ENCODE results near the gene KAT2B.
A peak's percentile ranks its signal among the peaks of the same experiment; 100 is the strongest.

Gene KAT2B

DNA sequence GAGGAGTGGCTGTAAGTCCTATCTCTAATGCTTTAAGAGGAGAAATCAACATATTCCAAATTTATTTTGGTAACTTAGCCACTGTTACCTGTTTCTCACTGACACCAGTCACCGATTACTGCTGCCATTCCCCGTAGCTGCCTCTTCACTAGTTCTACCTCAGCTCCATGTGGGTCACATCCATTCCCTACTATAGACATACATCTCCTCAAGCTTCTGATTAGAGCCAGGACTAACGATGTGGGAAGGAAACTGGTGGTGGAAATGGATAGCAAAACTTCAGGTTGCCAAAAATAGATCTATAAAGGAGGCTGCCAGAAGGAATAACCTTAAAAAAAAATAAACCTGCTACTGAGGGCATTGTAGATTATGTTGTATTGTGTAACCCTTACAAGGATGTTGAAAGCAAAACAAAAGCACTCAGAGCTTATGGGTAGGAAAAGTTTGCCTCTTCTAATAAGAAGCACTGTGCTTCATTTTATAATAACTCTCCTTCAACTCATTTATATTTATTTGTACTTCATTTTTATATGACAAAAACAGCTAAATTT is 56.0 kb downstream of the KAT2B start:
- DNase-seq (ENCODE audit: low read depth): no peak

GRCh38 chr3:20097015-20097414 is 56.8 kb downstream of the KAT2B start:
- DNase-seq (ENCODE audit: low read depth): no peak

- no peak for DNase-seq (ENCODE audit: low read depth)
Measured at GRCh38 chr3:20099060-20099459, 58.8 kb downstream of the KAT2B start.

- no peak for DNase-seq (ENCODE audit: low read depth)
Measured at GRCh38 chr3:20100151-20100550, 59.9 kb downstream of the KAT2B start.

DNA sequence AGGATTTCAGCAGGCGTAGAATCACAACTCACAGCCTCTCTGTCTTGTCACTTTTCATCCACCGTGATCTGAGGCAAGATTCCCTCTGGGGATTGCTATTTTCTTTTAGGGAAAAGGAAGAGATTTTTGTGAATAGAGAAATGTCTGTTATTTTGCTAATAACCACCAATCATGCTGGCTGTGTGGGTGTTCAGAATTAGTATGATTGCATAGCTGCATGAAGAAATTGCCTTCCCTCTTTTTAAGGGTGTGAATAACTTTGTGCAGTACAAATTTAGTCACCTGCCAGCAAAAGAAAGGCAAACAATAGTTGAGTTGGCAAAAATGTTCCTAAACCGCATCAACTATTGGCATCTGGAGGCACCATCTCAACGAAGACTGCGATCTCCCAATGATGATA is 60.8 kb downstream of the KAT2B start:
- no peak for DNase-seq (ENCODE audit: low read depth)

DNA sequence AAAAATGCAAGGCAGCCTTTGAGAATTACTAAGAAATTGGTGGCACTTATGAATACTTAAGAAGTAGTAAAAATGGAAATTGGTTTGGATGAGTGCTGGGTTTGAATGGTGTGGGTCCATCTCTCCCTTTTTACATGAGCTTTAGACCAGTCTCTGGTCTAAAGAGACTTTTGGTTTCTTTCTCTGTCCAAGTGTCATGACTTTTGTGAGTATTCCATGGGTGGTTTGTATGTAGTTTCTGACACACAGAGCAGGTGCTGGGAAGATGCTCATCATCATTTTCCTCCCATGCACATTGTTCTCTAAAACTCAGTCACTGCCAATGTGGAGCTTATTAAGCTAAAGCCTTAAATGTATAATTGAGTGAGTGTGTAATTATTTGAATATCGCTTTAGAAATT is 63.5 kb downstream of the KAT2B start:
- DNase-seq (ENCODE audit: low read depth): no peak

DNA sequence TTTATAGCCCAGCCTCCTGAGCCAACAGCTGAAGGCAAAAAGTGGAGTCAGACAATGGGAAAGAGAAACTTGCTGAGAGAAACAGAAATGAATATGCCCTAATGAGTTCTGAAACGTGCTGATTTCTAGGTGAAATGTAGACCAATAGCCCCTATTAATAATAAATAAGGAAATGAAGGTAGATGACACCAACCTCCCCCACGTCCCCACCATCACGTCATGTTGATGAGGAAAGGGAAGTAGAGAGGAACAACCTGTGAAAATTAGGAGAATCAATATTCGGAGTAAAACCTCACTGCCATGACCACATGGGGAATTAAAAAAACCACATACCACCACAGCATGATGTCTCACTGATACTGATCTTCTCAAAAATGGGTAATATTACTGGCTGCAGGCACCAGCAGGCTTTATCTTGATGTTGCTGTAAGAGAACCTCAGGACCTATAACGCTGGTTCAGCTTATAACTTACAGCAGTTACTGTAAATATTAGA is 64.0 kb downstream of the KAT2B start:
- peak; percentile 30 for DNase-seq (ENCODE audit: low read depth)

DNA sequence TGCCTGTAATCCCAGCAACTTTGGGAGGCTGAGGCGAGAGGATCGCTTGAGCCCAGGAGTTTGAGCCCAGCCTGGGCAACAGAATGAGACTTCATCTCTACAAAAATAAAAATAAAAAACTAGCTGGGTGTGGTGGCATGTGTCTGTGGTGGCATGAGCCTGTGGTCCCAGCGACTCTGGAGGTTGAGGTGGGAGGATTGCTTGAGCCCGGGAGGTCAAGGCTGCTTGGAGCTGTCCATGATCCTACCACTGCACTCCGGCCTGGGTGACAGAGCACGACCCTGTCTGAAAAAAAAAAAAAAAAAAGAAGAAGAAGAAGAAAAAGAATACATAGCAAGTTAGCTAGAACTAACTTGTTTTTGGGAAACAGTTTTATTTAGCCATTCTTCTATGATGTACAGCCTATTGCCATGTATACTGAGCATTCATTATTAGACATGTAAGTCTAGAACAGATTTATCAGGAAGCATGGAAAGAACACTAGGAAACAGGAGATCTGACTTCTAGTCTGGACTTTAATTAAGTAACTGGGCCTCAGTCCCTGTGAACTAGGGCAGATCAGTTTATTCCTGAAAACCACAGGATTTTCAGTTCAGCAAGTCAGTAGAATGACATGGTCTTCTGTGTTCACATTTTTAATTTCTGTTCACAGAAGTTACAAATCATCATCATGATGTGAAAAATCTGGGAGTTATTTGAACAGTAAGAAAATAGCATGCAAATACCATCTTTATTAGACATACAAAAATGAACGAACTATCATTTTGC is 65.5 kb downstream of the KAT2B start:
- DNase-seq (ENCODE audit: low read depth): no peak

- no peak for DNase-seq (ENCODE audit: low read depth)
Measured at GRCh38 chr3:20107722-20108121, 67.5 kb downstream of the KAT2B start.

GRCh38 chr3:20108869-20109268 is 68.6 kb downstream of the KAT2B start:
- no peak for DNase-seq (ENCODE audit: low read depth)

- DNase-seq (ENCODE audit: low read depth): no peak
Measured at GRCh38 chr3:20110826-20111225, 70.6 kb downstream of the KAT2B start.

DNA sequence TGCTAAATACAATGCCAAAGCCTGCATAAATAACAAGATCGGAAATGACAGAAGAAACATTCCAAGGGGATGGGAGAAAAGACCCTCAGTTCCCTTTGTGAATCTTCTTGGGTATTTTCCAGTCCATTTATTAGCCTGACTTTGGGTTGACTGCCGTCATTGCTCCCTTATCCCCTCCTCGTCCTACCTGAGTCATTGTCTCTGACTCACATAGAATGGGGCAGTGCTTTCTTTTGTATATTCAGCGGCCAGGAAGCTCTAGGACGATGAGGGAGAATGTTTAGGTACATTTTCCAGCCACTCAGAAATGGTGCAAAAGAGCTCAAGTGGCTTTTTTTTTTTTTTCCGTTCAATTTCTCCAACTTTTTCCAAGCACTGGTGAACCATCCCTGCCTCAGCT is 71.6 kb downstream of the KAT2B start:
- DNase-seq (ENCODE audit: low read depth): no peak

DNA sequence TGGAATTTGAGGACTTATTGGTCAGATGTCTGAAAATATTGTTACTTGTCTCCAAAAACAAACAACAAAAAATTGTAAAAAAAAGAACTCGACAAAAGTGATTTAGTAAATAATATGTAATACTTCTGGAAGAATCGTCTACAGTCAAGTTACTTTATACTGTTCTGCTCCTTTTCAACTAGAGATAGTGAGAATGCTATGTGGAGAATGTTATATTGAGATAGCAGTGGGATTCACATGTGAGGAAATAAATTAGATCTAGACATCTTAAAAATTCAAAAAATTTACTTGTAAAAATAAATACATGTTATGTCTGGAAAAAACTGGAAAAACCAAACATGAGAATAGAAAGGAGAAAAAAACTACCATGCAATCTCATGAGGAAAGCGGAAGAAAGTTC is 80.8 kb downstream of the KAT2B start:
- no peak for DNase-seq (ENCODE audit: low read depth)

GRCh38 chr3:20123131-20123652 is 82.9 kb downstream of the KAT2B start:
- DNase-seq (ENCODE audit: low read depth): no peak

- DNase-seq (ENCODE audit: low read depth): no peak
Measured at GRCh38 chr3:20125289-20125688, 85.0 kb downstream of the KAT2B start.

DNA sequence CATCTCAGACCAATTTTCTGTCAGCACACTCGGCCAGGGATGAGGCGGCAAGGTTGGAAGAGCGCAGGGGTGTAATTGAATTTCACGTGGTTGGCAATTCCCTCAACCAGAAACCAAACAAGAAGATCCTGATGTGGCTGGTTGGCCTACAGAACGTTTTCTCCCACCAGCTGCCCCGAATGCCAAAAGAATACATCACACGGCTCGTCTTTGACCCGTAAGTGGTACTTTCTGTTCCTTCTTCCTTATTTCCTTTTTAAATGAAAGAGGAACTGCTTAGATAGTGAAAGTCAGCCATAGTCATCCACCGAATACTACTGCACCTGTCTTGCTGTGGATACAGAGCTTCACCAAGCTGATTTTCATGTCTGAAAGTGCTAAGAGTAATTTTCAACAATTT is 85.7 kb downstream of the KAT2B start:
- no peak for DNase-seq (ENCODE audit: low read depth)

DNA sequence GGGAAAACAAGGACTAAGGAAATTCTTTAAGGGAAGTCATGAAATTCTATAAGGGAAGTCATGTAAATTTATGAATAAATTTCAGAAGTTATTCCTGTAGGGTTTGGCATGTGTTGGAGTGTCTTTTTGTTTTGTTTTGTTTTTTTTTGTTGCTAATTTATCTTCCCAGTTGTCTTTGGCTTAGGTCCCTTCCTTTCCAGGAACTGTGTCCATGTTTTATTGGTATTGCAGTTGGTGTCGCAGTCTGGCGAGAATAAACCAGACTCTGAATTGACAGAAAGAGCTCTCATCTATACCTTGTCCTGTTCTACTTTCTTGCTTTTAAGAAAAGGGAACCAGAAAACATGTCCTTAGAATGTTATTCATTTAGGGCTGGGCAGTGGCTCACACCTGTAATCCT is 88.1 kb downstream of the KAT2B start:
- DNase-seq (ENCODE audit: low read depth): no peak

DNA sequence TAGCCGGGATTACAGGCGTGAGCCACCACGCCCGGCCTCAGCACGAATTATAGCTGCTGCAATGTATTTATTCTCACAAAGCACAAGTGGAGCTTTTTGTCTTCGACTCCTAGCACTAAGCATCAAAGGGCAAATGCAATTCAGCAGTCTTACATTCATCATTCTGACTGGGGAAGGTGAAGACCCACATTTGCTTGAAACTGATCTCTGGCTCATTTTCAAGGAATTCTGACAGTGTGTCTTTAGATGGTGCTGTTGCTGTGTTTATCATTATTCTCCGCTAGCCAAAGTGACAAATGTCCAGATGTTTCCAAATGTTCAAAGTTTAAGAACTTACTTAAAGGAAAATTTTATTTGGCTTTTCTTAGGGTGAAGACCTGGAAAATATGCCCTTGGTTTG is 89.9 kb downstream of the KAT2B start:
- DNase-seq (ENCODE audit: low read depth): no peak

DNA sequence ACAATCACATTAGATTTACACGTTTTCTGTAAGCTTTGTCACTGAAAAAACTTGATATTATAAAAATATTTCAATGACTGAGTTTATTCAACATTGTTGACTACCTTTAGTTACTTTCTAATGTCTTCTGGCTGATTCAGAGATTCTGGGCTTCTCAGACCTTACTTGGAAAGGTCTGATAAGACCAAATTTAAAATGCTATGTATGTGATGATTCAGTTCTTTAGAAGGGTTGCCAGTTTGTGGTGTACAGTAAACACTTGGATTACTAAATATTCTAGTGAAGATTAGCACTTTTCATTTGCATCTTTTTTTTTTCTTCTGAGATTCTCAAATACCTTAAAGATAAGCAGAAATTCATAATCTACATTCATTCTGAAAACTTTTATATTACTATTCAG is 96.0 kb downstream of the KAT2B start:
- DNase-seq (ENCODE audit: low read depth): no peak

DNA sequence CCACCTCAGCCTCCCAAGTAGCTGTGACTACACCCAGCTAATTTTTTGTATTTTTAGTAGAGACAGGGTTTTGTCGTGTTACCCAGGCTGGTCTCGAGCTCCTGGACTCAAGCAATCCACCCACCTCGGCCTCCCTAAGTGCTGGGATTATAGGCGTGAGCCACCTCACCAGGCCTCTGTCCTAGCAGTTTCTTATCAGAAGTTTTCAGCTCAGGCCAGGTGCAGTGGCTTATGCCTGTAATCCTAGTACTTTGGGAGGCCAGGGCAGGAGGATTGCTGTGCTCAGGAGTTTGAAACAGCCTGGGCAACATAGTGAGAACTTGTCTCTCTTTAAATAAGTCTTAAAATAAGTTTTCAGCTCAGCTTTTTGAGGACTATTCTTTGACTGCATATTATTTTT is 97.4 kb downstream of the KAT2B start:
- DNase-seq (ENCODE audit: low read depth): no peak

GRCh38 chr3:20140881-20141280 is 100.6 kb downstream of the KAT2B start:
- DNase-seq (ENCODE audit: low read depth): no peak

- DNase-seq (ENCODE audit: low read depth): no peak
Measured at GRCh38 chr3:20141316-20141715, 101.1 kb downstream of the KAT2B start.

- no peak for DNase-seq (ENCODE audit: low read depth)
Measured at GRCh38 chr3:20141851-20142250, 101.6 kb downstream of the KAT2B start.

DNA sequence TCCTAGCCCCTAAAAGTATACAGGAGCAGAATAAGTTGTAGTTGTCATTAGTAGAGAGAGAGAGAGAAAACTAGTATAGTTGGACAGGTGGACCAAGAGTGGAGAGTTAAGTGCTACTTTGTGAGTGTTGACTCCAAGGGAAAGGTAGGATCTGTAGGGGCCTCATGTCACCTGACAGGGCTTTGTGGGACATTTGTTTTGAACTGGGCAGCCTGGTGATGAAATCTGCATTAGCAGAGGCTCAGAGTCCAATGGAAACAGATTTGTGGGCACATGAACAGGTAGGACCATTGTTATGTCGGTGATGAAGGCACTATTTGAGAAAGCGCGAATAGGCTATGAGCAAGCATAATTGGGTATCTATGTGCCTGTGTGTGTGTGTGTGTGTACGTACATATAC is 102.3 kb downstream of the KAT2B start:
- DNase-seq (ENCODE audit: low read depth): no peak
